EL (cell line): Measurements from ENCODE around the gene KHK.
"Not testable (repeated sequence)": the region's sequence is repeated elsewhere in the genome, so short reads cannot be mapped to it uniquely, and the experiment has no call there.

Experiments used
- DNase-seq: peaks from one replicate; pipeline ENCODE4 v3.0.0-alpha.2; 2016

KHK gene

GRCh38 chr2:27099334-27099955, 12.9 kb downstream of the KHK start:
- no peak for DNase-seq

DNA sequence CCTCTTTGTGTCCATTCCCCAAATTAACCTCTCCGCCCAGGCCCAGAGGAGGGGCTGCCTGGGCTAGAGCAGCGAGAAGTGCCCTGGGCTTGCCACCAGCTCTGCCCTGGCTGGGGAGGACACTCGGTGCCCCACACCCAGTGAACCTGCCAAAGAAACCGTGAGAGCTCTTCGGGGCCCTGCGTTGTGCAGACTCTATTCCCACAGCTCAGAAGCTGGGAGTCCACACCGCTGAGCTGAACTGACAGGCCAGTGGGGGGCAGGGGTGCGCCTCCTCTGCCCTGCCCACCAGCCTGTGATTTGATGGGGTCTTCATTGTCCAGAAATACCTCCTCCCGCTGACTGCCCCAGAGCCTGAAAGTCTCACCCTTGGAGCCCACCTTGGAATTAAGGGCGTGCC, 13.5 kb downstream of the KHK start:
- no peak for DNase-seq

GRCh38 chr2:27102329-27102728, 15.8 kb downstream of the KHK start:
- no peak for DNase-seq

GRCh38 chr2:27105981-27106380, 19.4 kb downstream of the KHK start:
- no peak for DNase-seq

GRCh38 chr2:27108221-27108620, 21.6 kb downstream of the KHK start:
- DNase-seq, result no peak

DNA sequence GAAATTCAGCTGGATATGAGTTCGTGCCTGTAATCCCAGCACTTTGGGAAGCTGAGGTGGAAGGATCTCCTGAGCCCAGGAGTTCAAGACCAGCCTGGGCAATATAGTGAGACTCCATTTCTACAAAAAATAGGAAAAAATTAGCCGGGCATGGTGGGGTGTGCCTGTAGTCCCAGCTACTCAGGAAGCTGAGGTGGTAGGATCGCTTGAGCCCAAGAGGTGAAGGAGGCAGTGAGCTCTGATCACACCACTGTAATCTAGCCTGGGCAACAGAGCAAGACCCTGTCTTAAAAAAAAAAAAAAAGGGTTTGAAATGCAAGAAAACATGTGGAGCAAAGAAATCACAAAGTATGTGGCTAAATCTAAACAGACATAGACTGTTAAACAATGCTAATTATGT, 22.5 kb downstream of the KHK start:
- no peak for DNase-seq

DNA sequence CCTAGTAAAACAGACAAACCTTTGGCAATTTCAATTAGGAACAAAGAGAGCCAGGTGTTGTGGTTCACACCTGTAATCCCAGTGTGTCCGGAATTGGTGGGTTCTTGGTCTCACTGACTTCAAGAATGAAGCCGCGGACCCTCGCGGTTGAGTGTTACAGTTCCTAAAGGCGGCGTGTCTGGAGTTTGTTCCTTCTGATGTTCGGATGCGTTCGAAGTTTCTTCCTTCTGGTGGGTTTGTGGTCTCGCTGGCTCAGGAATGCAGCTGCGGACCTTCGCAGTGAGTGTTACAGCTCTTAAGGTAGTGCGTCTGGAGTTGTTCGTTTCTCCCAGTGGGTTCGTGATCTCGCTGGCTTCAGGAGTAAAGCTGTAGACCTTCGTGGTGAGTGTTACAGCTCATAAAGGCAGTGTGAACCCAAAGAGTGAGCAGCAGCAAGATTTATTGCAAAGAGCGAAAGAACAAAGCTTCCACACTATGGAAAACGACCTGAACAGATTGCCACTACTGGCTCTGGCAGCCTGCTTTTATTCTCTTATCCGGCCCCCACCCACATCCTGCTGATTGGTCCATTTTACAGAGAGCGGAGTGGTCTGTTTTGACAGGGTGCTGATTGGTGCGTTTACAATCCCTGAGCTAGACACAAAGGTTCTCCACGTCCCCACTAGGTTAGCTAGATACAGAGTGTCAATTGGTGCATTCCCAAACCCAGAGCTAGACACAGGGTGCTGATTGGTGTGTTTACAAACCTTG, 24.2 kb downstream of the KHK start:
- DNase-seq, result not testable (repeated sequence)

DNA sequence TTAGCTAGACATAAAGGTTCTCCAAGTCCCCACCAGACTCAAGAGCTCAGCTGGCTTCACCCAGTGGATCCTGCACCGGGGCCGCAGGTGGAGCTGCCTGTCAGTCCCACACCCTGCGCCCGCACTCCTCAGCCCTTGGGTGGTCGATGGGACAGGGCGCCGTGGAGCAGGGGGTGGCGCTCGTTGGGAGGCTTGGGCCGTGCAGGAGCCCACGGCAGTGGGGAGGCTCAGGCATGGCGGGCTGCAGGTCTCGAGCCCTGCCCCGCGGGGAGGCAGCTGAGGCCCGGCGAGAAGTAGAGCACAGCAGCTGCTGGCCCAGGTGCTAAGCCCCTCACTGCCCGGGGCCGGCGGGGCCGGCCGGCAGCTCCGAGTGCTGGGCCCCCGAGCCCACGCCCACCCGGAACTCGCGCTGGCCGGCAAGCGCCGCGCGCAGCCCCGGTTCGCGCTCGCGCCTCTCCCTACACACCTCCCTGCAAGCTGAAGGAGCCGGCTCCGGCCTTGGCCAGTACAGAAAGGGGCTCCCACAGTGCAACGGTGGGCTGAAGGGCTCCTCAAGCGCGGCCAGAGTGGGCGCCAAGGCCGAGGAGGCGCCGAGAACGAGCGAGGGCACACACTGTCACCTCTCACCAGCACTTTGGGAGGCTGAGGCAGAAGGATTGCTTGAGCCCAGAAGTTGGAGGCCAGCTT, 25.0 kb downstream of the KHK start:
- not testable (repeated sequence) for DNase-seq

DNA sequence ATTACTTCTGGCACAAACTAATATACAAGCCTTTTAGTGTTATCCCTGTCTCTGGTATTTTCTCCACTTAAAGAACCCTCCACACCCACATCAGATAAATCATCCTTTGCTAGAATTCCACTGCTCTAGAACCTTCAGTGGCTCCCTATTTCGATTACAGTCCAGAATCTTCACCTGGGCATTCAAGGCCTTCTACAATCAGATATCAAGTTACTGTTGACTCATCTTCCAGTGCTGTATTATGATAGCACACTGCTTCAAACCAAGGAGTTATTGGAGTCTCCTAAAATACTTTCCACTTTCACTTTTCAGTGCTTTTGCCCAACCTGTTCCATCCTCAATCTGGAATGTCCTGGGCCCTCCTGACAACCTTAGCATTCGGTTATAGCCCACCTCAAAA, 28.9 kb downstream of the KHK start:
- no peak for DNase-seq

DNA sequence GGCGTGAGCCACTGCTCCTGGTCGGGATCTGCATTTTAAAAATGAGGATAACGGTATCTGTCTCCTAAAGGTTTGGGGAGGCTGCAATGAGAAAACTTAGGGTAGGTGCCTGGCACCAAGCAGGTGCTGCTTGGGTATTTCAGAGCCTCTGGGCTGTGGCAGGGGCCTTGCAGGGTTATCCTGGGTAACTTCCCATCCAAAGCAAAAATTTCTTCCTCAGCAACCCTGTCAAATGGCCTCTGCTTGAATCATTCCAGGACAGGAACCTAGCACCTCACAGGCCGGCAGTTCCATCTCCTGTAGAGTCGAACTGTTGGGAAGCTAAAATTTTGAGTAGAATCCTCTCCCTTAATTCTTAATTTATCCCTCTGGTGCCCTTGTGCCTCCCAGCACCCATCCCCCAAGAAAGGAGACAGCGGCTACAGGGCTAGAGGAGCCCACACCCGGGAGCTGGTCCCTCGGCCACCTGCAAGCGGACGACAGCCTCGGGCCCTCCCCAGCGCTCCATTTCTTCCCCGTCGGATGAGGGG, 31.5 kb downstream of the KHK start:
- DNase-seq, result no peak

- no peak for DNase-seq
These were observed 32.2 kb downstream of the KHK start, which contains the start of gene CGREF1 for GRCh38 chr2:27118525-27119329. Gene CGREF1 (minus strand): TSS chr2:27119128. CDS start chr2:27104366, 14,762 bp downstream.

- not testable (repeated sequence) for DNase-seq
These were observed 32.7 kb downstream of the KHK start for GRCh38 chr2:27119330-27119670.

DNA sequence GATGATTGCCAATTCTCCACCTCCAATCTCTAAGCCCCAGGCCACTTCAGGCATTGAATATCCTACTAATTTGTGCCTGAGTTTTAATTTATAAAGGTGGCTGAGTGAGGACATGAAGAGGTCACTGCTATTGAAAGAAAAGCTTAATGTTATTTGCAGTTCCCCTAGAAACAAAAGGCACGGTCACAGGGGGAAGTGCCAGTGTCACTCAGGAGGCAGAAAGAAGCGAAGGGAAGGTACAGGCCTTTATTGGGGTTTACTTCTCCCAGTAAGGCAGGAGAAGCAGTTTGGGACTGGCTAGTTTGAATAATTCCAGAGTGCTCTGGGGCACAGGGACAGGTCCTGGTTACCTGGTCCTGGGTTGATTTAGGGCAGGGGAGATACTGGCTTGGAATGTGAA, 35.3 kb downstream of the KHK start:
- no peak for DNase-seq

GRCh38 chr2:27122791-27123190, 36.2 kb downstream of the KHK start:
- DNase-seq, result no peak

DNA sequence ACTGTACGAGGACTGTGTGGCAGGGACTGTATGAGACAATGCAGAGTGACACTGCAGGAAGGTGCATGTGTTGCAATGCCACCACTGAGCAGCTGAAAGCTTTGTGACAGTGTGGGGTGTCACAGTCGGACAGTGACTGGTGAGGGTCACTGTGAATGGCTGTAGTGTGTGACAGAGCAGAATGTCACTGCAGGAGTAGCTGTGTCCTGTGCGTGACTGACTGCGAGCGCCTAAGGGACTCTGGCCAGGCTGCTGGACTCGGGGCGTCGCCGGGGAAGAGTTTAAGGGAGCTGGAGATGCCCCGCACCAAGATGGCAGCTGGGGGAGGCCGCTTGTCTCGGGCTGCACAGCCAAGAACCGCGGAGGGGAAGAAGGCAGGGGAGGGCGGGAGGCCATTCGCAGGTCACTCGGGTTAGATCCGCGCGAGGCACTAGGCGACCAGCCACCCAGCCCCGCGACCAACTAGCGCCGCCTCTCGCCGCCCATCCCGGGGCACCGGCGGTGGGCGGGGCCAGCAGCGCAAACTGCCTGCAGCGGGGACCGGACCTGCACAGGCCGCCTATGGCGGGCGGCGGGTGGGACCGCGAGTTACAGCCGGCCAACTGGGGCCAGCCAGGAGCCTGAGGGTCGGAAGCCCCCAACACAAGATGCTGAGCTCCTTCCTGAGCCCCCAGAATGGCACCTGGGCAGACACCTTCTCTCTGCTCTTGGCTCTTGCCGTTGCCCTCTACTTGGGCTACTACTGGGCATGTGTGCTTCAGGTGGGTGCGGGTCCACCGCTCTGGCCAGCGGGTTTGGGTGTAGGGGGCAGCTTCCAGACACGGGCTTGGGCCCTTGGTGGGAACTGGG, 37.0 kb downstream of the KHK start, which contains the start of gene ABHD1:
Gene ABHD1 (plus strand): TSS at position 514 of the 849 bp plus-strand sequence. CDS start 134 bp downstream, at position 648.
- DNase-seq, result peak; percentile 15

- no peak for DNase-seq
These were observed 38.5 kb downstream of the KHK start for GRCh38 chr2:27125104-27125503.

DNA sequence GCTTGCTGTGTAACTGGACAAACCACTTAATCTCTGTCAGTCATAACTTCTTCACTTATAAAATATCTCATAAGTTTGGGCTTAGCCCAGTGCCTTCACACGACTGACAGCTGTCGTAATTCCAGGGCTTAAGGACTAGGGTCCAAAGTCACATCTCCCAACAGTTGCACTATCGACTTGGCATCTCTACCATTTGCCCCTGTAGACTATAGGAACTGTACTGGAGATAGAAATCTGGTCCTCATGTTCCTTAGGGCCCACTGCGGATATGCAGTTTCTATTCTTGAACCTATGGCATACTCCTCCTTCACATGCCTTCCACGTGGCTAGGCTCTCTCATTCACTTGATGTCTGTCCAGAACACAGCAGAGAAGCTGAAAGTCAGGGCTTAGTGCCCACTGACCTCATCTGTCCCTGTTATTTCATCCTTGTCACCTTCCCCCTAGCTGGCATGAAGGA, 39.7 kb downstream of the KHK start:
- no peak for DNase-seq

DNA sequence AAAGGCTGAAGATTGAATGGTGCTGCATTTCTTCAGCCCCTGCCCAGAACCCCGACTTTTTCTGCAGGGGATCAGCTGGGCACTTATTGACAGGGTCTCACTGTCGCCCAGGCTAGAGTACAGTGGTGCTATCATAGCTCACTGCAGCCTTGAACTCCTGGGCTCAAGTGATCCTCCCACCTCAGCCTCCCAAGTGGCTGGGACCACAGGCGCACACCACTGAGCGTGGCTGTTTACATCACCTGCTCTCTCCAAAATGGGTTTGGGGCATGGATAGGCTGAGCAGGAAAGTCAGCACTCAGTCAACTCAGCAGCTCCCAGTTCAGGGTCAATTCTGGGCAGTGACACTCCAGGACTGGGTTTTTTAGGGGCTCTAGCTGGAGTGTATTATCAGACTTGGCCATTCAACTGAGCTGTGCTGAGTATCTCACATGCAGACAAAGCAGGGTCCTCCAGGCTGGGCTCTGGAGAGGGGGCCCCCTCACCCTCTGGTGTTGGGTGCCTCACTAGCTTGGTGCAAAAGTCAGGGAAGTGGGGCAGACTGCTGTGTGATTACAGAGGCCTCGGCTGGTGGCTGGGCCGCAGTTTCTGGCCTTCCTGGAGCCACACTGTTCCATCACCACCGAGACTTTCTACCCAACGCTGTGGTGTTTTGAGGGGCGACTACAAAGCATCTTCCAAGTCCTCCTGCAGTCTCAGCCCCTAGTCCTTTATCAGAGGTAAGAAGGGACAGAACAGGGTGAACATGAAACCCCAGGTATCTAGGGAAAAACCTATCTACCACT, 41.5 kb downstream of the KHK start:
- DNase-seq, result no peak

- no peak for DNase-seq
These were observed 42.3 kb downstream of the KHK start for GRCh38 chr2:27128668-27129571.

DNA sequence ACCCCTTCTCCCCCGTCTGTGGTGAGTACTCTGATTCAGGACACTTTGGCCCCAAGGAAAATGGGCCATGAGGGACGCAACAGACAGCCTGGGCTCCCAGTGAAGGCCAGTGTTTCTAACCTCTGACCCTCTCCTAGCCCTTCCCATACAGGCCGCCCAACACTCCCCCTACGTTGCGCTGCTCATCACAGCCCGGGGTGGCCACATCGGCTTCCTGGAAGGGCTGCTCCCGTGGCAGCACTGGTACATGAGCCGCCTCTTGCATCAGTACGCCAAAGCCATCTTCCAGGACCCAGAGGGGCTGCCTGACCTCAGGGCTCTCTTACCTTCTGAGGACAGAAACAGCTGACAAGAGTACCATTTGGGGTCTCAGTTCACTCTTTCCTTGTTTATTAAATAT, 43.8 kb downstream of the KHK start:
- DNase-seq, result no peak
